ENCODE data around the gene KRT17. TPM values are rescaled to one million over a fixed set of nuclear protein-coding genes. Genes with fewer than 3 reads are reported as not detected.

KRT17 gene
- total RNA-seq, 1 experiment from 2014 or later = 1.5 TPM

DNA sequence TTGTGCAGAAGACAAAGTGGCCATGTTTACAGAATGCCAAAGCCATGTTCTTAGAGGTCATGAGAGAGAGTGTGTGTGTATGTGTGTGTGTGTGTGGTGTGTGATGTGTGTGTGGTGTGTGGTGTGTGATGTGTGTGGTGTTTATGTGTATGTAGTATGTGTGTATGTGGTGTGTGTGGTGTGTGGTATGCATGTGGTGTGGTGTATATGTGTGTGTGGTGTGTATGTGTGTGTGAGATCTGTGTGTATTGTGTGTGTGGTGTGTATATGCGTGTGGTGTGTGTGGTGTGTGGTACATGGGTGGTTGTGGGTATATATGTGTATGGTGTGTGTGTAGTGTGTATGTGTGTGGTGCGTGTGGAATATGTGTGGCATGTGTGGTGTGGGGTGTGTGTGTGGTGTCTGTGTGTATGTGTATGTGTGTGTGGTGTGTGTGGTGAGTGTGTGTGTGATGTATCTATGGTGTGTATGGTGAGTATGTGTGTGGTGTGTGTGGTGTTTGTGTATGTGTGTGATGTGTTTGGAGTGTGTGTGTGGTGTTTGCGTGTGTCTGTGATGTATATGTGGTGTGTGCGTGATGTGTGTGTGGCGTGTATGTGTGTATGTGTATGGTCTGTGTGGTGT is 8.2 kb upstream of the KRT17 start:
- Mint-ChIP-seq H3K27me3 (ENCODE audit: low read depth) (no peaks in the 10 kb centered on the region), H3K9me3 (no peaks in the 10 kb centered on the region), H3K4me1 (peaks cover 21% of the 10 kb centered on the region), H3K4me3 (no peak overlapping the region), H3K27ac (no peak overlapping the region), H3K36me3 (no peaks in the 10 kb centered on the region)
- ChIA-PET POLR2A (no interaction called here), CTCF (no interaction called here)
- ATAC-seq (no peak), DNase-seq (ENCODE audit: low spot score) (no peak)
- no peak for TF ChIP-seq E2F1 (CRISPR knock-in tag; IDR thresholded peaks at IDR 0.05)
- no peak for TF ChIP-seq ZNF138 (CRISPR knock-in tag; conservative IDR thresholded peaks at IDR 0.05)
- TF ChIP-seq NR1H2 (CRISPR knock-in tag; IDR thresholded peaks at IDR 0.05) = no peak
- TF ChIP-seq KAT7 (CRISPR knock-in tag; IDR thresholded peaks at IDR 0.05; ENCODE audit: borderline replicate concordance) = no peak
- TF ChIP-seq, protein P1, sequence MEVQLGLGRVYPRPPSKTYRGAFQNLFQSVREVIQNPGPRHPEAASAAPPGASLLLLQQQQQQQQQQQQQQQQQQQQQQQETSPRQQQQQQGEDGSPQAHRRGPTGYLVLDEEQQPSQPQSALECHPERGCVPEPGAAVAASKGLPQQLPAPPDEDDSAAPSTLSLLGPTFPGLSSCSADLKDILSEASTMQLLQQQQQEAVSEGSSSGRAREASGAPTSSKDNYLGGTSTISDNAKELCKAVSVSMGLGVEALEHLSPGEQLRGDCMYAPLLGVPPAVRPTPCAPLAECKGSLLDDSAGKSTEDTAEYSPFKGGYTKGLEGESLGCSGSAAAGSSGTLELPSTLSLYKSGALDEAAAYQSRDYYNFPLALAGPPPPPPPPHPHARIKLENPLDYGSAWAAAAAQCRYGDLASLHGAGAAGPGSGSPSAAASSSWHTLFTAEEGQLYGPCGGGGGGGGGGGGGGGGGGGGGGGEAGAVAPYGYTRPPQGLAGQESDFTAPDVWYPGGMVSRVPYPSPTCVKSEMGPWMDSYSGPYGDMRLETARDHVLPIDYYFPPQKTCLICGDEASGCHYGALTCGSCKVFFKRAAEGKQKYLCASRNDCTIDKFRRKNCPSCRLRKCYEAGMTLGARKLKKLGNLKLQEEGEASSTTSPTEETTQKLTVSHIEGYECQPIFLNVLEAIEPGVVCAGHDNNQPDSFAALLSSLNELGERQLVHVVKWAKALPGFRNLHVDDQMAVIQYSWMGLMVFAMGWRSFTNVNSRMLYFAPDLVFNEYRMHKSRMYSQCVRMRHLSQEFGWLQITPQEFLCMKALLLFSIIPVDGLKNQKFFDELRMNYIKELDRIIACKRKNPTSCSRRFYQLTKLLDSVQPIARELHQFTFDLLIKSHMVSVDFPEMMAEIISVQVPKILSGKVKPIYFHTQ (CRISPR knock-in tag; IDR thresholded peaks at IDR 0.05) = no peak
- no peak for TF ChIP-seq ZNF396 (CRISPR knock-in tag; IDR thresholded peaks at IDR 0.05; ENCODE audit: borderline replicate concordance)
- no peak for TF ChIP-seq ATF3 (CRISPR knock-in tag; conservative IDR thresholded peaks at IDR 0.05)

DNA sequence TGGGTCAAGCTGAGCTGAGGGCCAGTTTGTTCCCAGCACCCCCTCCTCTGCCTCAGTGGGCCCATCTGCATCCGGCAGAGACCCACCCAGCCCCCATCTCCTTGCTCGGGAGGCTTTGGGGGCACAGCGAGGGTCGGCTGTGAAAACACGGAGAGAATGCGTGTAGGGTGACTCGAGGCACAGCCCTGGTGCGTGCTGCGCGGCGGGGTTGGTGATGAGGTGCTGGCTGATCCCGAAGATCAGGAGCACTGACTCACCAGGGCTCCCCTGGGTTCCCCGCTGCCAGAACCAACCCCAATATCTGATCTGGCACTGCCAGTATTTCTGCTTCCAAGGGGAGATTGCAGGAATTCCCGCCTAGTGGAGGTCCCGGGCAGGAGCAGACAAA is 7.5 kb upstream of the KRT17 start:
- no peaks in the 10 kb centered on the region for H3K36me3 Mint-ChIP-seq
- no peak overlapping the region for H3K4me3 Mint-ChIP-seq
- CTCF ChIA-PET = no interaction called here
- H3K27ac Mint-ChIP-seq = no peak overlapping the region
- no peaks in the 10 kb centered on the region for H3K27me3 Mint-ChIP-seq (ENCODE audit: low read depth)
- ATAC-seq (no peak), DNase-seq (ENCODE audit: low spot score) (no peak)
- no peaks in the 10 kb centered on the region for H3K9me3 Mint-ChIP-seq
- H3K4me1 Mint-ChIP-seq = peaks cover 21% of the 10 kb centered on the region
- POLR2A ChIA-PET = no interaction called here
- TF ChIP-seq MYBL2 (CRISPR knock-in tag; IDR thresholded peaks at IDR 0.05) = no peak
- TF ChIP-seq CDX4 (CRISPR knock-in tag; IDR thresholded peaks at IDR 0.05; ENCODE audit: borderline replicate concordance) = no peak
- TF ChIP-seq ZNF263 (CRISPR knock-in tag; IDR thresholded peaks at IDR 0.05; ENCODE audit: low read depth) = no peak
- TF ChIP-seq FOXK1 (CRISPR knock-in tag; IDR thresholded peaks at IDR 0.05) = no peak
- TF ChIP-seq, protein P2, sequence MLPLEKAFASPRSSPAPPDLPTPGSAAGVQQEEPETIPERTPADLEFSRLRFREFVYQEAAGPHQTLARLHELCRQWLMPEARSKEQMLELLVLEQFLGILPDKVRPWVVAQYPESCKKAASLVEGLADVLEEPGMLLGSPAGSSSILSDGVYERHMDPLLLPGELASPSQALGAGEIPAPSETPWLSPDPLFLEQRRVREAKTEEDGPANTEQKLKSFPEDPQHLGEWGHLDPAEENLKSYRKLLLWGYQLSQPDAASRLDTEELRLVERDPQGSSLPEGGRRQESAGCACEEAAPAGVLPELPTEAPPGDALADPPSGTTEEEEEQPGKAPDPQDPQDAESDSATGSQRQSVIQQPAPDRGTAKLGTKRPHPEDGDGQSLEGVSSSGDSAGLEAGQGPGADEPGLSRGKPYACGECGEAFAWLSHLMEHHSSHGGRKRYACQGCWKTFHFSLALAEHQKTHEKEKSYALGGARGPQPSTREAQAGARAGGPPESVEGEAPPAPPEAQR (CRISPR knock-in tag; IDR thresholded peaks at IDR 0.05) = no peak
- TF ChIP-seq NR3C1 (CRISPR knock-in tag; conservative IDR thresholded peaks at IDR 0.05; ENCODE audit: low read depth) = no peak
- no peak for TF ChIP-seq ZBTB21 (CRISPR knock-in tag; IDR thresholded peaks at IDR 0.05; ENCODE audit: borderline replicate concordance)
- no peak for TF ChIP-seq ZNF423 (CRISPR knock-in tag; IDR thresholded peaks at IDR 0.05)
- no peak for TF ChIP-seq RELA (CRISPR knock-in tag; IDR thresholded peaks at IDR 0.05; ENCODE audit: borderline replicate concordance)
- no peak for TF ChIP-seq CREM (CRISPR knock-in tag; IDR thresholded peaks at IDR 0.05)
- TF ChIP-seq, protein P3, sequence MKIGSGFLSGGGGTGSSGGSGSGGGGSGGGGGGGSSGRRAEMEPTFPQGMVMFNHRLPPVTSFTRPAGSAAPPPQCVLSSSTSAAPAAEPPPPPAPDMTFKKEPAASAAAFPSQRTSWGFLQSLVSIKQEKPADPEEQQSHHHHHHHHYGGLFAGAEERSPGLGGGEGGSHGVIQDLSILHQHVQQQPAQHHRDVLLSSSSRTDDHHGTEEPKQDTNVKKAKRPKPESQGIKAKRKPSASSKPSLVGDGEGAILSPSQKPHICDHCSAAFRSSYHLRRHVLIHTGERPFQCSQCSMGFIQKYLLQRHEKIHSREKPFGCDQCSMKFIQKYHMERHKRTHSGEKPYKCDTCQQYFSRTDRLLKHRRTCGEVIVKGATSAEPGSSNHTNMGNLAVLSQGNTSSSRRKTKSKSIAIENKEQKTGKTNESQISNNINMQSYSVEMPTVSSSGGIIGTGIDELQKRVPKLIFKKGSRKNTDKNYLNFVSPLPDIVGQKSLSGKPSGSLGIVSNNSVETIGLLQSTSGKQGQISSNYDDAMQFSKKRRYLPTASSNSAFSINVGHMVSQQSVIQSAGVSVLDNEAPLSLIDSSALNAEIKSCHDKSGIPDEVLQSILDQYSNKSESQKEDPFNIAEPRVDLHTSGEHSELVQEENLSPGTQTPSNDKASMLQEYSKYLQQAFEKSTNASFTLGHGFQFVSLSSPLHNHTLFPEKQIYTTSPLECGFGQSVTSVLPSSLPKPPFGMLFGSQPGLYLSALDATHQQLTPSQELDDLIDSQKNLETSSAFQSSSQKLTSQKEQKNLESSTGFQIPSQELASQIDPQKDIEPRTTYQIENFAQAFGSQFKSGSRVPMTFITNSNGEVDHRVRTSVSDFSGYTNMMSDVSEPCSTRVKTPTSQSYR (CRISPR knock-in tag; IDR thresholded peaks at IDR 0.05) = no peak
- TF ChIP-seq SOX15 (CRISPR knock-in tag; IDR thresholded peaks at IDR 0.05) = no peak
- no peak for TF ChIP-seq TEAD4 (CRISPR knock-in tag; IDR thresholded peaks at IDR 0.05)
- TF ChIP-seq, protein P4, sequence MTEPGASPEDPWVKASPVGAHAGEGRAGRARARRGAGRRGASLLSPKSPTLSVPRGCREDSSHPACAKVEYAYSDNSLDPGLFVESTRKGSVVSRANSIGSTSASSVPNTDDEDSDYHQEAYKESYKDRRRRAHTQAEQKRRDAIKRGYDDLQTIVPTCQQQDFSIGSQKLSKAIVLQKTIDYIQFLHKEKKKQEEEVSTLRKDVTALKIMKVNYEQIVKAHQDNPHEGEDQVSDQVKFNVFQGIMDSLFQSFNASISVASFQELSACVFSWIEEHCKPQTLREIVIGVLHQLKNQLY (CRISPR knock-in tag; IDR thresholded peaks at IDR 0.05) = no peak
- TF ChIP-seq RORB (CRISPR knock-in tag; IDR thresholded peaks at IDR 0.05) = no peak
- TF ChIP-seq NFE2L1 (CRISPR knock-in tag; IDR thresholded peaks at IDR 0.05) = no peak
- TF ChIP-seq ETV6 (CRISPR knock-in tag; IDR thresholded peaks at IDR 0.05) = no peak
- TF ChIP-seq HMGXB4 (CRISPR knock-in tag; IDR thresholded peaks at IDR 0.05) = no peak

Measured in WTC11 (cell line).